ENCODE measurements around the gene HPD. TPM values are rescaled to one million over a fixed set of nuclear protein-coding genes. Genes with fewer than 3 reads are reported as not detected.

HPD gene
- total RNA-seq, 1 donor from 2014 or later = 1.3 TPM

- DNase-seq (ENCODE audit: low spot score) = no peak
- intact Hi-C loops (cut with DNase I) = loop anchor here (5.0 kb wide), 1 partner anchor 37 kb away; no protein-coding TSS in a partner anchor
Measured at GRCh38 chr12:121814429-121815119, 44.1 kb downstream of the HPD start.

GRCh38 chr12:121813951-121814350 is 44.7 kb downstream of the HPD start:
- no peak for DNase-seq (ENCODE audit: low spot score)
- intact Hi-C loops (cut with DNase I) = loop anchor here (5.0 kb wide), 1 partner anchor 37 kb away; no protein-coding TSS in a partner anchor

GRCh38 chr12:121812921-121813896 is 45.5 kb downstream of the HPD start:
- DNase-seq (ENCODE audit: low spot score) = no peak

GRCh38 chr12:121812320-121812871 is 46.3 kb downstream of the HPD start:
- DNase-seq (ENCODE audit: low spot score) = peak; percentile 90
- intact Hi-C loops (cut with DNase I) = loop anchor here (1.0 to 5.0 kb wide), 3 partner anchors 17 to 76 kb away; partner anchors contain the start of gene PSMD9

More at GRCh38 chr12:121812921-121813896, 45.5 kb downstream of the HPD start:
- intact Hi-C loops (cut with DNase I) = loop anchor here (1.0 to 5.0 kb wide), 3 partner anchors 18 to 75 kb away; partner anchors contain the start of gene PSMD9

GRCh38 chr12:121811434-121812319 is 47.0 kb downstream of the HPD start:
- intact Hi-C loops (cut with DNase I) = loop anchor here (1.0 to 5.0 kb wide), 3 partner anchors 16 to 77 kb away; partner anchors contain the start of gene PSMD9
- DNase-seq (ENCODE audit: low spot score) = peak; percentile 89

GRCh38 chr12:121810833-121811433 is 47.7 kb downstream of the HPD start:
- no peak for DNase-seq (ENCODE audit: low spot score)
- intact Hi-C loops (cut with DNase I) = loop anchor here (5.0 kb wide), 1 partner anchor 34 kb away; no protein-coding TSS in a partner anchor

GRCh38 chr12:121810234-121810817 is 48.3 kb downstream of the HPD start:
- no peak for DNase-seq (ENCODE audit: low spot score)
- intact Hi-C loops (cut with DNase I) = loop anchor here (5.0 kb wide), 1 partner anchor 33 kb away; no protein-coding TSS in a partner anchor

- DNase-seq (ENCODE audit: low spot score) = no peak
- intact Hi-C loops (cut with DNase I) = loop anchor here (5.0 kb wide), 1 partner anchor 32 kb away; no protein-coding TSS in a partner anchor
Measured at GRCh38 chr12:121809712-121810116, 48.9 kb downstream of the HPD start.

- intact Hi-C loops (cut with DNase I) = no loop called here
- DNase-seq (ENCODE audit: low spot score) = no peak
Measured at GRCh38 chr12:121808623-121809022, 50.0 kb downstream of the HPD start.

GRCh38 chr12:121807642-121808347 is 50.9 kb downstream of the HPD start:
- intact Hi-C loops (cut with DNase I) = no loop called here
- no peak for DNase-seq (ENCODE audit: low spot score)

- intact Hi-C loops (cut with DNase I) = no loop called here
- DNase-seq (ENCODE audit: low spot score) = no peak
Measured at GRCh38 chr12:121806546-121807423, 51.9 kb downstream of the HPD start.

- DNase-seq (ENCODE audit: low spot score) = no peak
- intact Hi-C loops (cut with DNase I) = no loop called here
Measured at GRCh38 chr12:121806009-121806545, 52.6 kb downstream of the HPD start.

- intact Hi-C loops (cut with DNase I) = no loop called here
- DNase-seq (ENCODE audit: low spot score) = no peak
Measured at GRCh38 chr12:121805171-121806008, 53.3 kb downstream of the HPD start.

- intact Hi-C loops (cut with DNase I) = no loop called here
- DNase-seq (ENCODE audit: low spot score) = no peak
Measured at GRCh38 chr12:121804417-121805111, 54.1 kb downstream of the HPD start.

Data from cardiac septum (tissue), 1 donor.